ENCODE data around the gene SPAG8.
A peak's percentile ranks its signal among the peaks of the same experiment; 100 is the strongest.

The SPAG8 gene, protein sequence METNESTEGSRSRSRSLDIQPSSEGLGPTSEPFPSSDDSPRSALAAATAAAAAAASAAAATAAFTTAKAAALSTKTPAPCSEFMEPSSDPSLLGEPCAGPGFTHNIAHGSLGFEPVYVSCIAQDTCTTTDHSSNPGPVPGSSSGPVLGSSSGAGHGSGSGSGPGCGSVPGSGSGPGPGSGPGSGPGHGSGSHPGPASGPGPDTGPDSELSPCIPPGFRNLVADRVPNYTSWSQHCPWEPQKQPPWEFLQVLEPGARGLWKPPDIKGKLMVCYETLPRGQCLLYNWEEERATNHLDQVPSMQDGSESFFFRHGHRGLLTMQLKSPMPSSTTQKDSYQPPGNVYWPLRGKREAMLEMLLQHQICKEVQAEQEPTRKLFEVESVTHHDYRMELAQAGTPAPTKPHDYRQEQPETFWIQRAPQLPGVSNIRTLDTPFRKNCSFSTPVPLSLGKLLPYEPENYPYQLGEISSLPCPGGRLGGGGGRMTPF

DNA sequence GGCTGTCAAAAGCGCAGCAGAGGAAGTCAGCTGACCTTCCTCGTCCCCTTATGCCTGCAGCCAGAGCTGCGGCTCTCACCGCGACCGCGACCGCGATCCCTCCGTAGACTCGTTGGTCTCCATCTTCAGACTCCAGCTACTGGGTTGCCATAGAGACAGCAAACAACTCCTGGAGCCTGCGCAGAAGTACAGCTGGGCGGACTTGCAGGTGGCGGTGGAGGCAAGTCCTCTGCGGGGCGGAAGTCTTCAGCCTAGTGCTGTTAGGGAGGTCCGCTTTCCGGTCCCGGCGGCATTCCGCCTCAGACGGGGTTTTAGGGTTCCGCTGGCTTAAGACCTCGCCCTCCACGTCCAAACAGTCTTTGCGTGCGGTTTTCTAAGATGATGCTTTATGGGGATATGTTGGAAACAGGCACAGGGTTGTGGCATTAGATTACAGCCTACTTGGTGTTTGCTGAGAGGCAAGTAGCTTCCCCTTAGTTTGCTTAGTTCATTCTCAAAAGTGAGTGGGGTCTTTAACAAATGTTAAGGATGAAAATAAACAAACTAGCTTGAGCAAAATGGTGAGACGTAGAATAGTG lies at the start of gene SPAG8:
Gene SPAG8, minus strand, starts transcription at position 238 of the 578 bp plus-strand sequence. Its CDS starts 115 bp downstream, at position 123.
- peak; percentile 82 for DNase-seq (ENCODE audit: low read depth)

DNA sequence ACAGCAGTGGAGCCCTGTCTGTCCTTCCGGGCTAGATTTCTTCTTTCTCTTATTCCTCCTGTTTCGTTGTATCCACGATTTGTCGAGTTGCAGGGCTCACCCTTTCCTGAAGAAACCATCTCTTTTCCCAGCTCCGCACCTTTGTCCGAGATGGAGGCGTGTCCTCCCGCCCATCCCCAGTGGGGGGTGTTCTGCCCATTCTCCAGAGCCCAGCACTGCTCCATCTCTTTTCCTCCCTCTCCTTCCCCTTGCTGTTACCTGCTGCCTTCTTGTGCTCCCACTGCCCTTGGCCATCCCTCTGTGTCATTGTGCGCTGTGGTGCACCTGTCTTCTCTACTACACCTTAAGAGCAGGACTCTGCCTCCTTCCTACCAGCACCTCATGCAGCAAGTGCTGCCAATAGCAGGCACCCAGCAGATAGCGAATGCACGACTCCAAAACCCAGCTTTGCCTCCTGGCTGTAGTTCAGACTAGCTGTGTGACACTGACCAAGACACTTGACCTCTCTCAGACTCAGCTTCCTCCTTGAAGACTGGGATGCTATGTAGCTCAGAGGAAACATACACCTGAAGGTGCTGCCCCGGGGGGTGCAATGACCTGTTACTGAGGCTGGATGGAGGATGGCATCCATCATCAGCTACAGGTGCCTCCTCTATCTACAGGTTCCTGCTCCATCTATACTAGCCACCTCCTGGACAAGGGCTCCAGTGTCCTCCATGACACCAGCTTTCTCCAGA lies 49.3 kb upstream of the SPAG8 start:
- DNase-seq (ENCODE audit: low read depth) = no peak

DNA sequence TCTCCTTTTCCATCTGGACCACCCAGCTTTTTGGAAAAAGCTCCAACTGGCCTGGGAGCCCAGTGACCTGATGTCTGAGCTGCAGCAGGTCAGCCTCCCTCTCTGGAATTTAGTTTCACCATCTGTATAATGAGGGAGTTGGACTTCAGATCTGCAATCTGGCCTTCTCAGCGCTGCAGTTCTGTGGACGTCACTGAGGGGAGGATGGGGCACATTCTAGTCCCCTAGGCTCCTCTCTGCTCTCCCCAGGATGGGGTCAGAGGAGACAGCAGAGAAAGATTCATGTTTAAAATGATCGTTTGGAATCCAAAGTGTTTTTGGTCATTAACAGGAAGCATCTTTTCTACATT lies 47.9 kb upstream of the SPAG8 start:
- DNase-seq (ENCODE audit: low read depth) = no peak

DNA sequence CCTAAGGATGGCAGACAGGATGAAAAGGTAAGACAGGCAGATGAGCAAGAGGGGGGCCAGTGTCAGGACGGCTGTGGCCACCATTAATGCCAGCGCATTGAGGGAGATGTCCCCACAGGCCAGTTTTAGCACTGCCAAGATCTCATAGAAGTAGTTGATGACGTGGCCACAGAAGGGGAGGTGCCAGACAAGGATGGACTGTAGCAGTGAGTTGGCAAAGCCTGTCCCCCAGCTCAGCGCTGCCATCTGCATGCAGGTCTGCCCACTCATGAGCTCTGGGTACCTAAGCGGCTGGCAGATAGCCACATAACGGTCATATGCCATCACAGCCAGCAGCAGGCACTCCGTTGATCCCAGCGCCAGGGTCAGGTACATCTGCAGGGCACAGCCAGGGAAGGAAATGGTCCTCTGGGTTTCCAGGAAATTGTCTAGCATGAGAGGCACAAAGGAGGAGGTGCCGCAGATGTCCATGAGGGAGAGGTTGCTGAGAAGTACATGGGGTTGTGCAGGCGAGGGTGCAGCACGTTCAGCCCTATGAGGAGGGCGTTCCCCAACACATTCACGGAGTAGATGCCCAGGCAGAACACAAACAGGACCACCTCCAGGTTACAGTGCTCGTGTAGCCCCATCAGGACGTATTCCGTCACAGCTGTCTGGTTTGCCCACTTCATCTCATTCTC lies 47.4 kb upstream of the SPAG8 start:
- no peak for DNase-seq (ENCODE audit: low read depth)

DNA sequence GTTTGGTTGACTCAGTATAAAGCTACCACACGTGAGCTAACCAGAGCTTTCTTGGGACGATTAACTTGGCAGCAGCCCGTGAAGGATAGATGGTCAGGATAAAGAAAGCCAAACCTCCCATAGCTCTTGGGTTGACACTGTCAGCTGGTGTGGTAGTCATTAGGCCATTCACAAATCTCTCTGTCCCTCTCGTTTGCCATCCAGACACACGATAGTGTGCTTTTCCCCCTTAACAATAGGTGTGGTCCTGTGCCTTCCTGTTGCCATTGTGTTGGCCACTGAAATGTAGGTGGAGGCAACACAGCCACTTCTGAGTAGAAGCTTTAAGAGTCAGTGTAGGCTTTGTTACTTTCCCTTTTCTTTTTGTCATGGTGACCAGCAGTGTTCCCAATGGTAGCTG lies 46.4 kb upstream of the SPAG8 start:
- no peak for DNase-seq (ENCODE audit: low read depth)

DNA sequence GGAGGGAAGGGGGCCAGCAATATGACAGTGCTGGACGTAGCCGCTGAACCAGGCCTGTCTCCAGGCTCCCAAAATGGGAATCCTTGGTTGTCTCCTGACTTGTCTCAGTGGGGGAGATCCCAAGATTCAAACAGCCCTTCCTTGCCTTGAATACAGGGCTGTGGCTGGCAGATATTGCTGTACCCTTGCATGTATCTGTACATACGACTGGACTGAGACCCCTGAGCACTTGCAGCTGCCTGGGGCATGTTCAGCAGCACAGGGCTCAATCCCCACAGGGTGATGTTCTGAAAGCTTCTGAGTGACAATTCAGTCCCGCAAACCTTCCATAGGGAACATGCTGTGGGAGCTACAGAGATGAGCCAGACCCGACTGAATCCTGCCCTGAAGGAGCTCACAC lies 44.8 kb upstream of the SPAG8 start:
- no peak for DNase-seq (ENCODE audit: low read depth)

DNA sequence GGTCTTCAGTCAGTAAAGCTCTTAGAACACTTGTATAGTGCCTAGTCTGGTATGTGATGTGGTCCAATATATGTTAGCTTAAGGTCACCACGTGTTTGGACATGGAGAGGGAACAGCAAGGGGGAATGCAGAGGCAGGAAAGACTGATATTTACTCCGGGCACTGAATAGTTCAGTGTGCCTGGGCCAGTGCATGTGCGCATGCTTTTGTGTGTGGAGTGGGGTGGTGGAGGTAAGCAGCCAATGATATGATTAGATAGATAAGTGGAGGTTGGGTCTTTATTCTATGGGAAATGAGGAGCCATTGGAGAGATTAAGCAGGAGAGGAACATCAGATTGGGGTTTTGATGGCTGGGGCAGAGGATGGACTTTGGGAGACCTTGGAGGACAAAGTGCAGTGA lies 44.1 kb upstream of the SPAG8 start:
- DNase-seq (ENCODE audit: low read depth) = no peak

DNA sequence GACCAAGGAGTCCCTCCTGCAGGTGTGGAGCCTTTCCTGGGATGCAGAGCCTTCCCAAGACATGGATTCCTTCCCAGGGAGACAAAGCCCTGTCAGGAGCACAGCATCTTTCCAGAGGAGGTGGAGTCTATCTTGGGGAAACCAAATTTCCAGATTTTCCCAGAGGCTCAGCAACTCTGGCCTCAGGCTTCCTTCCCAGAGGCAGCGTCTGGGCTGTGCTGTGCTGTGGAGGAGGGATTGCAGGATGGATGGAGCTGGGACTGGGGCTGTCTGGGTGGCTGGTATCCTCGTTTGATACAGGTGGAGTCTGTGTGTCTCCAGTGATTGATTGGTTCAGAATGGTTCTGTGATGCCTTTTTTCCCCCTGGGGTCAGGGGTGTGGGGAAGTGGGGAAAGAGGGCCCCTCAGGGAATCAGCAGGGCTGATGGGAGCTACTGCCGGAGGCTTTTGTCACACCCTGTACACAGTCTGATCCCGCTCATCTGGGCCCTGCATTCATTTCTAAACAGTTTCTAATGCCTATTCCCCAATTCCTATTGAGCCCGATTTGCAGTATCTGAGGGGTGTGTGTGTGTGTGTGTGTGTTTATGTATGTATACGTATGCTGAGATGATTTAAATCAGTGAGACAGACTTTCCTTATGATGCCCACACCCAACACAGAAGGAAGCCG lies 42.2 kb upstream of the SPAG8 start:
- no peak for DNase-seq (ENCODE audit: low read depth)

DNA sequence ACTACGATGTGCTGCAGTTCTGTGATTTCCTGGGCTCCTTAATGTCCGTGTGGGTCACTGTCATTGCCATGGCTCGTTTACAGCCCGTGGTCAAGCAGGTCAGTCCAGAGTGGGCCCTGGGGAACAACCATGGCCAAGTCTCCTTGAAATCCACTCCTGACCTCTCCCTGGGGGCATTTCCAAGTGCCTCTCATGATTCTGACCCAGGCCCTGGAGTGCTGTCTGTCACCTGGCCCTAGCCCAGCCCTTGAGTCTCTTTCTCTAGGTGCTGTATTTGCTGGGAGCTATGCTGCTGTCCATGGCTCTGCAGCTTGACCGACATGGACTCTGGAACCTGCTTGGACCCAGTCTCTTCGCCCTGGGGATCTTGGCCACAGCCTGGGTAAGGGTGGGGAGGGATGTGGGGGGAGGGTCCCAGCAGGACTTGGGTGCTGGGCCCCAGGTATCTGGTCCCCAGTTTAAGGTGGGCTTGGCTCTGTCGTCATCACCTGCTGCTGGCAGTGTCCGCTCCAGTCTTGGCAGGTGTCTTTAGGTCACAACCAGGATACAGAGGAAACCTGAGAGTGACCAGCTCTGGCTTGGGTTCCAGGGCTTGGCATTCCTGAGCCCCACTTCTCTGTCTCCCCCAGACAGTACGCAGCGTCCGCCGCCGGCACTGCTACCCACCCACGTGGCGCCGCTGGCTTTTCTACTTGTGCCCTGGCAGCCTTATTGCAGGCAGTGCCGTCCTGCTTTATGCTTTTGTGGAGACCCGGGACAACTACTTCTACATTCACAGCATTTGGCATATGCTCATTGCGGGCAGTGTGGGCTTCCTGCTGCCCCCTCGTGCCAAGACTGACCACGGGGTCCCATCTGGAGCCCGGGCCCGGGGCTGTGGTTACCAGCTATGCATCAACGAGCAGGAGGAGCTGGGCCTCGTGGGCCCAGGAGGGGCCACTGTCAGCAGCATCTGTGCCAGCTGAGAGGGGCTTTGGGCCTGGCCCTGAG lies 41.1 kb upstream of the SPAG8 start:
- DNase-seq (ENCODE audit: low read depth) = no peak

DNA sequence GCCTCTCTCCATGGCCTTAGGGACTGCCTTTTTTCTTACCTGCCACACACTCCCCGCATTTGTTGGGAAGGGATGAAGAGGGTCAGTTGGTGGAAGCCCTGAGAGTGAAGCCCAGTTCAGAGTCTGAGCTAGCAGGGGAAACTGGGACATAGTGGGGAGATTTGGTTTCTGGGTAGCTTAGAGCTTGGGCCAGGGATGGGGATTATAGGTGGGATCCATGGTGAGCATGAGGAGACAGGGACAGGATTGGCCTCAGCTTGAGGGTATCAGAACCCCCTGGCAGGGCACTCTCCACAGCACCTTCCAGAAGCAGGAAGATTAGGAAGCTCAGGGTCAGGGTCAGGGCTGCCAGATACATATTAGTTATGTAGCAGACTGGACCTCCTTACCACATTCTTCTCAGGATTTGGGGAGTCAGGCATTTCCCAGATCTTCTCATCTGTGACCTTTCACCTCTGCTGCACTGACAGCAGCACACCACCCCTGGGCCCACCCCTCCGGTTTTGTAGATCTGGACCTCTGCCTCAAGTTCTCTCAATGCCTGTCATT lies 40.3 kb upstream of the SPAG8 start:
- no peak for DNase-seq (ENCODE audit: low read depth)

DNA sequence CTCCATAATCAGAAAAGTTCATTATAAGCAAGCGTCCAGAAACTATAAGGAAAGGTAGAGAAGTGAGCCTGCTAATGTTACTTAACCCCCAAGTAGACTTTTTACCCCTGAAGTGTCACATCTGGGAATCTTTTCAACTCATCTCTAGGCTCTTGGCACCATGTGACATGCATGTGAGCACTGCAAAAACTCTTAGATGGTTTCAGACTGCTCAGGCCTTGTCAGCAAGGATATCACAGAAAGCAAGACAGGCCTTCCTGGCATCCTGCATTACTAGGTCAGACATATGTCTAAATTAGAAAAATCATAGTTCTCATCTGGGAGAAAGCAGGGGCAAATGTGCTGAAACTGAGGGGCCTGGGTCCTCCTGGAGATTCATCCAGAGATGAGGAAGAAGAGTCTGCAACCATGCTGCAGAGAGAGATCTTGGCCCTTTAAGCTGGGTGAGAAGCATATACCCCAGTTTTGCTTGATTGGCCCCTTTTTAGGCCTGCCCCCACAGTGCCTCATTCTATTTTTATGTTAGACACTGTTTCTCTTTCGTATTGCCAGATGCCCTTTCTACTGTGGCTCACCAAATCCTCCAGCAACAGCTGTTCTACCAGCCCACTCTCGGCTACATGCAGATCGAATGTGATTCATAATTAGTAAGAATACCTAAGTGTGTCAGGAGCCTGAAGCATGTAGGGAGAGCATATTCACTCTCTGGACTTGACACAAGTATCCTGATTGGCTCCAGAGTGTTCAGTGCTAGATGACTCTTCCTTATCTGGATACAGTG lies 35.9 kb upstream of the SPAG8 start:
- peak; percentile 75 for DNase-seq (ENCODE audit: low read depth)

DNA sequence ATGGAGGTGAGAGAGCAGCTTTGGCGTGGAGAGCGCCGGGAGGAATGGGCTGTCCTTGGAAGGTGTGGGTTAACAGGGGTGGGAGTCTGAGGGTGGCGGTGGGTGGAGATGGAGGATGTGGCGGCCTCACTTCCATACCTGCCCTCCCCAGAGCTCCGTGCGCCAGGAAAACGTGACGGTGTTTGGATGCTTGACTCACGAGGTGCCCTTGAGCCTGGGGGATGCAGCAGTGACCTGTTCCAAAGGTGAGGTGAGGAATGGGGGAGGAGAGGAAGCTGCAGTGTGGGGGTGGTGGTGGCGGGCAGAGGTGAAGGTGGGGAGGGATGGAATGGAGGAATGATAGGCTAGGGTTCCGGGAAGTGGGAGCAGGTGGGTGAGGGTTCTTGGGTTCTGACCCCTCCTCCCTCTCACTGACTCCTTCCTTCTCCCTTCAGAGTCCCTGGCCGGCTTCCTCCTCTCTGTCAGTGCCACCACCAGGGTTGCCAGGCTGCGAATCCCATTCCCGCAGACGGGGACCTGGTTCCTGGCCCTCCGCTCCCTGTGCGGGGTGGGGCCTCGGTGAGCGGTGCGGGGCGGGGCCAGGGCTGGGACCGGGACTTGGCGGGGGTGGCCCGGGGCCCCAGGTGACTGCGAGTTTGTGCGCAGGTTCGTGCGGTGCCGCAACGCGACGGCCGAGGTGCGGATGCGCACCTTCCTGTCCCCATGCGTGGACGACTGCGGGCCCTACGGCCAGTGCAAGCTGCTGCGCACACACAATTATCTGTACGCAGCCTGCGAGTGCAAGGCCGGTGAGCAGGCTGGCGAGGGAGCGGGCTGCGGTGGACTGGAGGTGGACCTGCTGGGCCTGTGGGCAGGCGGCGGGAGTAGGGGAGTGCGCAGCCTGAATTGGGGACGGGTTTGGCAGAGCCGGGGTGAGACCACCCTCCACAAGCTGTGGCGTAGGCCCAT lies 34.0 kb upstream of the SPAG8 start:
- no peak for DNase-seq (ENCODE audit: low read depth)

DNA sequence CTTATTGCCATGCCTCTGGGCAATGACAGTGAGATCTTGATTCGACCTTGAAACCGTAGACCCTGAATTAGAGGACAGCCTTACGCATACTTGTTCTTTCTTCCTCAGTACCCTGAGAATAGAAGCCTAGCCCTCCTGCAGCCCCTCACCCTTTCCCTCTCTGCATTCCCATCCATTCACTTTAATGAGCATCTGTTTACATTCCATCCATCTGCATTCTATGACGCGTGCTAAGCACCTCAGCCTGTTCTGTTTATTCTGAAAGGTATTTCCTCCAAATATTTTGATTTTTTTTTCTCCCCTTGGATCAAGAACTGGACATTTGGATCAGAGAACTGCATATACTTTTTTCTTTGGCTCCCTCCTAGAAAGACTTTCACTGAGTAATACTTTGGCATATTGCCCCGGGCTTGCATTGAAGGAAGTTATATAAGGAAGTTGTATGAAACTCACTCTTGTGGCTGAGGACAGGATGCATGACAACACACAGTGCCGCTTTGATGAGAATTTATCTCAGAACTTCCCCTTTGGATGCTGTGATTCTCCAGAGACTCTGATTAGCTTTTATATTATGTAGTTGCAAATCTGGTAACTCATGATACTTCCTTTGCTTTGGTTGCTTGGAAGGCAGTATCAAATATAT lies 32.7 kb upstream of the SPAG8 start:
- peak; percentile 64 for DNase-seq (ENCODE audit: low read depth)

DNA sequence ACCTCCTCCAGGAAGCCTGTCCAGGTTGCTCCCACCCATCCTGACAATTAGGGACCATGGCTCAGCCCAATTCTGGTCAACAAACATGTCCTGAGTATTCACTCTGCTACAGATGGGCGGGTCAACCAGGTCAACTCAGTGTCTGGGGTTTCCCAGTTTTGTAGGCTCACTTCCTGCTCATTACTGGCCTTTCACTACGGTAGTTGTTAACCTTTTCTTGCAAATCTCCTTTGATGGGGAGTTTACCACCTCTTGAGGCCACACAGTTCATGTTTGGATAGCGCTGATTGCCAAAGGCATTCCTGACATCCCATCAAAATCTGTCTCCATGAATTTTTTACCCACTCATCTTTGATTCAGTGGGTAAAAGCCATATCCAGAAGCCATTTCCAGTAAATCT lies 30.7 kb upstream of the SPAG8 start:
- no peak for DNase-seq (ENCODE audit: low read depth)

DNA sequence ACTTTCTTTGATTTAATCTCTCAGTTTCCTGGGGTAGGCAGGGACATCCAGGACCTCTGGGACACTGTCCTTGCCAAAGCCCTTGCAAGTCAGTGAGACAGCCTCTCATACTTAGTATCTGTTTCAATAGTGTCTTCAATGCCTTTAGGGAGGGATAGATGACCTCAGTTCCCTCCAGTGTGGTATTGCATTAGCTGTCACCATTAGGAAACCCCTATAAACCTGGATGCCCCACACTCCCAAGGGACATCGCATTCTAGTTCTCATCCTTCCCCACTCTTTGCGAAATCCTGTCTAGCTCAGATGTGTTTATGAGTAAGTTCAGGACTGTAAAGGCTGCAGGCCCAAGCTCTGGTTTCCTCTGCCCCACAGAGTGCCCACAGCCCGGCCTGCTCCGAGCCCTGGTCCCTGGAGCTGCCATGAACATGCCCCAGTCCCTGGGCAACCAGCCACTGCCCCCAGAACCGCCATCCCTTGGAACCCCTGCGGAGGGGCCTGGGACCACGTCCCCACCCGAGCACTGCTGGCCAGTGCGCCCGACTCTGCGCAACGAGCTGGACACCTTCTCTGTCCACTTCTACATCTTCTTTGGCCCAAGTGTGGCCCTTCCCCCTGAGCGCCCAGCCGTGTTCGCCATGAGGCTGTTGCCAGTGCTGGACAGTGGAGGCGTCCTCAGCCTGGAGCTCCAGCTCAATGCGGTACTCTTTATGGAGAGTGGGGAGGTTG lies 30.1 kb upstream of the SPAG8 start:
- no peak for DNase-seq (ENCODE audit: low read depth)

DNA sequence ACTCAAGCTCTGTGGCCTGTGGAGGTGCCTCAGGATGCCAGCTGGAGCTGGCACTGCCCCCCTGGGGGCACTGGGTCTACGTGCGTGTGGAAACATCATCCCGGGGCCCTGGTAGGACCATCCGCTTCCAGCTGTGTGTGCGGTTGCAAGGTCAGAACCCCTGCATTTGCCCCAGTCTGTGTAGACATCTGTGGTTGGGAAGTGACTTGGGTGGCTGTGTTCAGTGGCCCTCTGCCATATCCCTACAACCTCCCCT lies 29.5 kb upstream of the SPAG8 start:
- DNase-seq (ENCODE audit: low read depth) = no peak

DNA sequence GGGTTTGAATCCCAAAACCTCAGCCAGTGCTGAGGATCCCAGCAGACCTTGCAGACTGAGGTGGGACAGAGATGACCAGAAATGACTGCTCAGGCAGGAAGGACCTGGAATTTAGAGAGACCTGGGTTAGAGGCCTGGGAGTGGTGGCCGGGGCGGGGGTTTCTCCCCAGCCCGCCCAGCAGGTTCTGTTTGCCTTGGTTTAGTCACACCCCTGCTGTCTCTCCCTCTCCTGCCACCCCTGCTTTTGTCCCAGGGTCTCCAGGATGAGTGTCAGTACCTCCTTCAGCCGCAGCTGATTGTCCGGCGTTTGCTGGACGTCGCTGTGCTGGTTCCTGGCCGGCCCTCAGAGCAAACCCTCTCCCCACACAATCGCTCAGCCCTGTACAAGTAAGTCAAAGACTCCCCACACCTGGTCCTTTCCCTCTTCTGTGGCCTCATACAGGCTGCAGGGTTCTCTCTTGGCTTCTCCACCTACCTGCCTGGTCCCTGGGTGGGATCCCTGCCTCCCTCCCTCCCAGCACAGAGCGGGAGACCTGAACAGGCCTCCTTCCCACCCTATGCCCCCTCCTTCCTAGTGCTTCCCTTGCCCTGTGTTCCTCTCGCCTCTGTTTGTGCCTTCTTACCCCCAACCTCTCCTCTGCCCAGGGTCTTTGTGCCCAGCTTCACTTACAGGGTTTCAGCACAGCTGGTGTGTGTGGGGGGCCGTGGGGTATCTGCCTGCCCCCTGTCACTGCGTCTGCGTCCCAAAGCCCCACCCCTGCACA lies 29.0 kb upstream of the SPAG8 start:
- DNase-seq (ENCODE audit: low read depth) = no peak
